Activated CD8-positive, alpha-beta memory T cell treated with anti-CD3 and anti-CD28 coated beads for 1 hour (primary cell): ENCODE data around the gene ELK3.

Experiments used
- DNase-seq, 2 donors: peaks; one replicate each; pipeline ENCODE4 v3.0.0-alpha.2; 2020; ENCODE audit warnings: low read depth in 1 of 2; ENCODE audit errors: extremely low read depth in 1 of 2

Gene ELK3

DNA sequence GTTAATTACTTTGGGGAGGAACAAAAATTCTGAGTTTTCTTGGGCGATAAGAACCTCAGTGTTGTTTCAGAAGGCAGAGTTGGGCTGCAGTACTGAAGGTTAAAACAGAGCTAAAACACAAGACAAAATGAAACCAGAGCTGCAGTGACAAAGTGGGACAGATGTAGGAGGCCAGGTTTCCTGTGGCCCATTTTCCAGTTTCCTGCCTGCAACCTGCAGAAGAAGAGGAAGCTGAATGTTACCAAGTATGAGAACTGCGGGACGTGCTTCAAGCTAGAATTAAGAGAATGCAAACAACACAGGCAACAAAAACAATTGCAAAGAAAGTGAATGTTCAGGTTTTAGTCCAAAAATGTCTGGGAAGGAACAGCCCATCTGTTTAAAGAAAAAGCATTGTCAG, 17.8 kb downstream of the ELK3 start:
- no peak for DNase-seq

GRCh38 chr12:96212456-96213375, 18.5 kb downstream of the ELK3 start:
- no peak for DNase-seq

- DNase-seq: no peak
These were observed 19.7 kb downstream of the ELK3 start for GRCh38 chr12:96213869-96214268.

DNA sequence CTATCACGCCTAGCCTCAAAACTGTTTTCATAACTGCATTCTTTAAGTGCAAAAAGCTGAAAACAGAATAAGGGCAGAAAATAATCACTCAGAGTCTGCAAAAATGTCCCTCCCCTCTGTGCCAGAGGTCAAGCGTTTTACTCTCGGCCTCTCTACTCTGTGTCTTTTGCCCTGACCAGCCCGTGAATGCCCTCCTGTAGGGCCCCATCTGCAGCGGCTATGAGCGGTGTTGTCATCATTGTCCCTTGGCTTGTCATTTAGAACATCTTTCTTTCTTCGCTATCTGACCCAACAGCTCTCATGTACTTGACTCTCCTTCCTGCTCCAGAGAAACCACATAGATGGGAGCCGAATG, 21.7 kb downstream of the ELK3 start:
- no peak for DNase-seq

GRCh38 chr12:96218989-96219678, 25.0 kb downstream of the ELK3 start:
- no peak for DNase-seq

GRCh38 chr12:96219700-96220206, 25.6 kb downstream of the ELK3 start:
- DNase-seq: no peak

DNA sequence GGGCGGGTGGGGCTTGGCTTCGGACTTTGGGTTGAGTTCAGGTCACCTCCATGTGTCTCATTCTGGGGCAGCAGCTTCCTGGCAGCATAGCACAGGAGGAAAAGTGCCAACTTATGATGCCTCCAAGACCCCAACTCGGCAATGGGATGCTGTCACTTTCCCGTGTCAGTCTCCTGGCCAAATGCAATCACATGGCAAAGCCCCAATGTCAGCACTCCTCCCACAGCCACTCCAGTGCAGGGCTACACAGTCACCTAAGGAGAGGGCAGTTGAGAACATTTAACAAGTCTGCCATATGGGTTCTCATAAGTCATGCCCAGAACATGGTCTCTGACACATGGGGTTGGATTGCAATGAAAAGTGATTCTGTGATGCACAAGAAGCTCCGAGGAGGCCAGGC, 26.7 kb downstream of the ELK3 start:
- no peak for DNase-seq

- no peak for DNase-seq
These were observed 27.2 kb downstream of the ELK3 start for GRCh38 chr12:96221391-96221790.

- DNase-seq: no peak
These were observed 29.4 kb downstream of the ELK3 start for GRCh38 chr12:96223411-96224218.

- DNase-seq: no peak
These were observed 30.0 kb downstream of the ELK3 start for GRCh38 chr12:96224219-96224615.

DNA sequence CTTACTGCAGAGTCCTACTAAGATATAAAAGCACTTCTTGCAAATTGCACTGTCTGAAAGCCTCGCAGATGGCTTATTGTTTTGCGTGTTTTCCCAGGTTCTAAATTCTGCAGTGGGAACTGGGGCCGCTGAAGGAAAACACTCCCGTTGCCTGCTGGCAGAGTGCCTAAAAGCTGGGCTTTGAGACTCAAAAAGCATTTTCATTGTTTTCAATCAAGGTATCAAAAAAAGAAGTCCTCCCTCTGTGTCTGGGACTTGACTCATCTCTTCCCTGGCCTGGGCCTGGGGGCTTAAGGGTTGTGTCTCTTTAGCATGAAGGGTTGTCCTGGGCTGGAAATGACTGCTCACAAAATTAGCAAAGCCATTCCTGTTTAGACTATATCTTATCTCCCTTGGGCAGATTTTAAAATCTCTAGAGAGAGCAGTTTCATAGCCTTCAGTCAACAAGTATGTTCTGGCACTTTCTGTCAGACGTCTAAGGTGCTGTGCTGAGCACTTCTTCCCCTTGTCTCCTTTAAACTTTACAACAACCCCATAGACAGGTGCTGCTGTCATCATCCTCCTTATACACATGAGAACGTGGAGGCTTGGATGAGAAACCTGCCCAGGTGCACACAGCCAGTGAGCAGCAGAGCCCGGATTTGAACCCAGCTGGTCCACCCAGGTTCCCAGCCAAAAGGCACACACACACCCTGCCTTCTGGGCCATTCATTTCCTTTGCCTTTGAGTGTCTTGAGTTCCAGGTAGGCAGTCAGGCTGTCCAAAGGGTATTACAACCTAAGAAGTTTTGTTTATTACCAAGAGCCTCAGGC, 31.1 kb downstream of the ELK3 start:
- no peak for DNase-seq

DNA sequence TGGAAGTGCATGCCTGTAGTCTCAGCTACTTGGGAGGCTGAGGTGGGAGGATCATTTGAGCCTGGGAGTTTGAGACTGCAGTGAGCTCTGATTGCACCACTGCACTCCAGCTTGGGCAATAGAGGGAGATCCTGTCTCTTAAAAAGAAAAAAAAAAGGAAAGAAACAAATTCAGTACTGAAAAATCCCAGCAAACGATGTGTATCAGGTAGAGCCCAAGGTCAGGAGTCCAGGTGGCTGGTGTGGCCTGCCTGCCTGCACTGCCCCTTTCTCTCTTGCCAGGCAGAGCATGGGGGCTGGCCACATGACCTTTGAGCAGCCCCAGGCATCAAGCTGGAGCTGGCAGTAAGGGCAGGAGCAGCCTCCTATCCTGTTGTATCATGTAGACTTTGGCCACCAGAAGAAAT, 31.8 kb downstream of the ELK3 start:
- DNase-seq: no peak

DNA sequence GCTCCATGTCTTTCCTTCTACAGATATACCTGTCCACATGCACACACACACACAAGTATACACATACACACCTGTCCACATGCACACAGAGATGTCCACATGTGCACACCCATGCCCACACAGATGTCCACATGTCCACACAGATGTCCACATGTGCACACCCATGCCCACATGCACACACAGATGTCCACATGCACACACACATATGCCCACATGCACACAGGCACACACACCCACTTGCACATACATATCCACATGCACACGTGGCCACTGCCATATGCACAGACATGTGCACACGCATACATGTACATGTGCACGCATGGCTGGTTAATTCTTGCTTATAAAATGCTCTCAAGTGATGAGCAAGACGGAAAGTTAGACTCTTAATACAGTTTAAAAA, 32.2 kb downstream of the ELK3 start:
- no peak for DNase-seq

DNA sequence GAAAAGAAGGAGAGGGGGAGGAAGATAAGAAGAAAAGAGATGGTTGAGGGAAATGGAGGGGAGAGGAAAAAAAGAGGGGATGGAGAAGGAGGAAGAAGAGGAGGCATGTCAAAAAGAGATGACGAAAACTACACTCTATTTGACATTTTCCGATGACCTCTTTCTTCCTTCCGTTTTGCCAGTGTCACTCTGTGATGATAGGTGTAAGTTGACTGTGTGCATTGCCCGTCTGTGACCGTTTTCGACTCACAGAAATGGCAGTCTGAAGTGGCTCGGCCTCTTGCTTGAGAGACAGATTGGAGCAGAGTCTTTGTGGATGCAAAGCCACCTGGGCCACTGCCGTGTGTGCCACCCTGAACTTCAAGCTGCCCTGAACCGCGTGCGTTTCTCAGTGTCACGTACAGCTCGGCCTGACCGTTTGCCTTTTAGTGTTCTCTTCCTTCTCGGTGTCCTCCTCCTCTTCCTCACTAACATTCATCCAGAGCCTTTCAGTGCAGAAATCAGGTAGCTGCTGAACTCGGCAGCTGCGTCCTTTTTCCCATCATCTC, 32.7 kb downstream of the ELK3 start:
- no peak for DNase-seq

DNA sequence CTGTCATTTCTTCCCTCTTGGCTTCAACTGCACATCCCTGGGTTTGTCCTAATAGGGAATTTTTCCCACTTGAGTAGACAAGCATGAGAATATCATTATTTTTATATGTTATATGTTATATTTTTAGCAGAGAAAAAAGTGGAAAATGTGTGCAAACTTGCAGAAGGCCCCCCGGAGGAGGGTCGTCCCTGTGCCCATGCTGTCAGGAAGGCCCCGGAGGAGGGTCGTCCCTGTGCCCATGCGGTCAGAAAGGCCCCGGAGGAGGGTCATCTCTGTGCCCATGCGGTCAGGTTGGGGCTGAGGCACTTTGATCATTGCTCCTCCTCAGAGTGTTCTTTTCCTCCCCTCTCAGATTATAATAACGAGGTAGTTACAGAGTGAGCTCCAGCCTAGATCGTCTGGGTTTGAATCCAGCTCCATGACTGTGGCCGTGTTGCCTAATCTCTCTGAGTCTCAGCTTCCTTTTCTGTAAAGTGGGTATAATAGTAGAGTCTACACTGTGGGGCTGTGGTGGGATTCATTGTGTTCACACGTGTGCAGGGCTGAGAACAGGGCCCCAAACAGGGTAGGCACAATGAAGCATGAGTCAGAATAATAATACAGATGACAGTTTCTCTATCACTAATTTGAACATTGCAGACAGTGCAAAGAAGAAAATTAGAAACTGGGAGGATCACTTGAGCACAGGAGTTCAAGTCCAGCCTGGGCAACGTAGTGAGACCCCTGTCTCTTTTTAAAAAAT, 33.4 kb downstream of the ELK3 start:
- DNase-seq: no peak

GRCh38 chr12:96228566-96229248, 34.5 kb downstream of the ELK3 start:
- DNase-seq: no peak

DNA sequence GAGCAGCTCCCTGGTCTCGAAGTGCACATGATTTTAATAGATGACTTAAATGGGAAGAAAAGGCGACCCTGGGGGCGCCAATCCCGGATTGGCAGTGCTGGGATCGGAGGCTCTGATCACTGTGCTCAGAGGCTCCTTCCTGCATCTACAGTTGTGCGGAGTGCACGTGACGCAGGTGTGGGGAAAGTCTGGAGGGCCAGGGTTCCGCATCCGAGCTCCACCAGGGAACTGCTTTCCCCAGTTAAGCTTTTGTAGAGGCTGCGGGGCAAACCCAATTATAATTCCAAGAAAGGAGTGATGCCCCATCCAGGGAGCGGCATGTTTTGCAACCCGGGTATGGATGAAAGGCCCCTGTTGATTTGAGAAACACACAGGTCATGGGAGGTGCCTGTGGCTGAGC, 36.5 kb downstream of the ELK3 start:
- no peak for DNase-seq

DNA sequence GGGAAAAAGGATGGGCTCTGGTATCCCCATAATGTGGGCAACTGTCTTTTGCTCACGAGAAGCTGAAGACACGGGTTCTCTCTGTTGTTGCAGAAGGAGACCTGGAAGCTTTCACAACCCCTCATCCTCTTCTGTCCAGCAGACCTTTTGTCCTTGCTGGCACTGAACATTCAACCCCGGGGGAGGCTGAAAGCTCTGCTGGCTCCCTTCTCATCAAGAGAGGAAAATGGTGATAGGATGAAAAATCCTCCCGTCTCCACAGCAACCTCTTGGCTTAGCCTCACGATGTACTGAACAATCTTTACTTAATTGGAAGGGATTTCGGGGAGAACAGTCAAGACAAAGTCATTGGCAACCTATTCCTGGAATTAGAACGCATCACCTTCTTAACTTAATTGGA, 39.0 kb downstream of the ELK3 start:
- DNase-seq: no peak

DNA sequence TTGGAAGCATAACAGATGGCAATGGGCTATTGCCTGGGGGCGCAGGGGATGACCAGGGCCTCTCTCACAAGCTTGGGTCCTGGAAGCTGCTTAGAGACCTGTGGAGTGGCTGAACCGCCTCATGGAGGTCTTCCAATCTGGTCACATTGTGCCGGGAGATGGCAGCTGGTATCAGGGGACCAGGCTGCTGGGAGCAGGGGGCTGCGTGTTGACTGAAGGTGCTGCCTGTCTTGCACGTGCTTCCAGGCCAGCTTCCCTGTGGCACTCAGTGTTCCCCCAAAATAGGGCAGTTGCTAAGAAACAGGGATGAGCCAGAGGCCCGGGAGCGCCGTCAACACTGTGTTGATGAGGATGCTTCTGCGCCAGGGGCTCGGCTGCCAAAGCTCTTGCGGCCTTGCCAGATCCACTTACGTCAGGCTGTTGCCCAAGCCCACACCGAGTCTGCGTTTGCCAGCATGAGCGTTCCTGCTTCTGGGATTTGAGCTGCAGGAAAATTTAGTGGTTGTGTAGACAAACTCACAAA, 39.8 kb downstream of the ELK3 start:
- no peak for DNase-seq
